Suppressor macrophage (primary cell): ENCODE measurements around the gene CTDP1.
"Not testable (repeated sequence)": the region's sequence is repeated elsewhere in the genome, so short reads cannot be mapped to it uniquely, and the experiment has no call there.

Source experiments
- DNase-seq, 4 experiments: peaks; one replicate each; pipeline ENCODE4 v3.0.0-alpha.2; 2020 to 2022

Gene CTDP1

GRCh38 chr18:79727211-79727610 is 47.6 kb downstream of the CTDP1 start:
- no peak for DNase-seq

- no peak for DNase-seq
These were observed 49.5 kb downstream of the CTDP1 start for GRCh38 chr18:79728931-79729586.

GRCh38 chr18:79729611-79730010 is 50.0 kb downstream of the CTDP1 start:
- DNase-seq = no peak

- DNase-seq = no peak
These were observed 51.2 kb downstream of the CTDP1 start for GRCh38 chr18:79730804-79731203.

GRCh38 chr18:79731881-79732720 is 52.5 kb downstream of the CTDP1 start:
- peak in 1 of 4 experiments; percentile 3 for DNase-seq

- no peak for DNase-seq
These were observed 53.1 kb downstream of the CTDP1 start for GRCh38 chr18:79732721-79733025.

- no peak for DNase-seq
These were observed 53.6 kb downstream of the CTDP1 start for GRCh38 chr18:79733135-79733701.

- no peak for DNase-seq
These were observed 54.6 kb downstream of the CTDP1 start for GRCh38 chr18:79733986-79734770.

- DNase-seq = no peak
These were observed 55.7 kb downstream of the CTDP1 start for GRCh38 chr18:79735071-79735980.

GRCh38 chr18:79736230-79736629 is 56.6 kb downstream of the CTDP1 start:
- DNase-seq = no peak

GRCh38 chr18:79736846-79737245 is 57.2 kb downstream of the CTDP1 start:
- no peak for DNase-seq

GRCh38 chr18:79737426-79737825 is 57.8 kb downstream of the CTDP1 start:
- DNase-seq = no peak

- DNase-seq = no peak
These were observed 58.4 kb downstream of the CTDP1 start for GRCh38 chr18:79738041-79738461.

- no peak for DNase-seq
These were observed 59.2 kb downstream of the CTDP1 start for GRCh38 chr18:79738581-79739439.

- no peak for DNase-seq
These were observed 59.8 kb downstream of the CTDP1 start for GRCh38 chr18:79739440-79739778.

- DNase-seq = not testable (repeated sequence)
These were observed 60.4 kb downstream of the CTDP1 start for GRCh38 chr18:79740047-79740446.

GRCh38 chr18:79740521-79741361 is 61.1 kb downstream of the CTDP1 start:
- no peak for DNase-seq

- no peak for DNase-seq
These were observed 61.7 kb downstream of the CTDP1 start for GRCh38 chr18:79741362-79741700.

- DNase-seq = no peak
These were observed 62.5 kb downstream of the CTDP1 start for GRCh38 chr18:79742076-79742475.

GRCh38 chr18:79744625-79745024 is 65.0 kb downstream of the CTDP1 start:
- DNase-seq = no peak
